ENCODE data around the gene ADORA1.

- TF ChIP-seq CTCF (IDR thresholded peaks at IDR 0.05; ENCODE audit: insufficient read depth, low read length, poor library complexity, severe bottlenecking) = peak; percentile 57
- no peak for TF ChIP-seq EZH2phosphoT487 (conservative IDR thresholded peaks at IDR 0.05; ENCODE audit: low read length)
These were observed 44.9 kb downstream of the ADORA1 start for GRCh38 chr1:203172184-203173010.

Data from SU-DHL-6 (cell line).